Kasumi-1 (cell line): ENCODE data around the gene CNTNAP1.

Source experiments
- DNase-seq, 2 experiments: peaks; one replicate each; lab custom pipeline; 2025; lab: John Stamatoyannopoulos, UW

CNTNAP1 gene

GRCh38 chr17:42670789-42671657, 11.3 kb upstream of the CNTNAP1 start:
- no peak for DNase-seq

- DNase-seq: no peak
Measured at GRCh38 chr17:42672038-42672437, 10.3 kb upstream of the CNTNAP1 start.

DNA sequence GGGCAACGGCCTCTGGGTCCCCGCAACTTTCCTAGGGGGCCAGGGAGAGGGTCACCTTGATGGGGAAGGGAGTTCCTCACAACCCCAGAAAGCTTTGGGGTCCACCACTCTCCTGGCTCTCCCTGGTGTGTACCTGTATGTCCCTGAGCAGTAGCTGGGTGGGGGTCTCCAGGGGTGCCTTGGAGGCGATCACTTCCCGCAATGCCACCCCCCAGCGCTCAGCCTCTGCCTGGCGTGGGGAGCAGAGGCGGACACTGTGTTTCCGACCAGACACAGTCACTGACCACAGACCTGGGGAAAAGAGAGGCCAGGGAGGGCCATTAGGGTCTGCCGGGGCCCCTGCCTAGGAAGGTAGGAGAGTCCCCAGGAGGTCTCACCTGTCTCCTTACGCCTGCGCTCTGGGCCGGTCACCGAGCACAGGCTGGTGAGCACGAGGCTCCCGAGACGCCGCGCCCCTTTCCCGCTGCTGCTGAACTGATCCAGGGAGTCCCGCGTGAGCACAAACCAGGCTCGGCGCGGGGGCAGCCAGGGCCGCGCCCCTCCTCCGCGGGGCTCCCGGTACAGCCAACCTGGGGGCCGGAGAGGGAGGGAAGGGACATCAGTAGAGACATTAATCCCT, 9.0 kb upstream of the CNTNAP1 start:
- DNase-seq: no peak

- DNase-seq: peak; percentile 32 to 55
Measured at GRCh38 chr17:42673885-42674754, 8.2 kb upstream of the CNTNAP1 start.

DNA sequence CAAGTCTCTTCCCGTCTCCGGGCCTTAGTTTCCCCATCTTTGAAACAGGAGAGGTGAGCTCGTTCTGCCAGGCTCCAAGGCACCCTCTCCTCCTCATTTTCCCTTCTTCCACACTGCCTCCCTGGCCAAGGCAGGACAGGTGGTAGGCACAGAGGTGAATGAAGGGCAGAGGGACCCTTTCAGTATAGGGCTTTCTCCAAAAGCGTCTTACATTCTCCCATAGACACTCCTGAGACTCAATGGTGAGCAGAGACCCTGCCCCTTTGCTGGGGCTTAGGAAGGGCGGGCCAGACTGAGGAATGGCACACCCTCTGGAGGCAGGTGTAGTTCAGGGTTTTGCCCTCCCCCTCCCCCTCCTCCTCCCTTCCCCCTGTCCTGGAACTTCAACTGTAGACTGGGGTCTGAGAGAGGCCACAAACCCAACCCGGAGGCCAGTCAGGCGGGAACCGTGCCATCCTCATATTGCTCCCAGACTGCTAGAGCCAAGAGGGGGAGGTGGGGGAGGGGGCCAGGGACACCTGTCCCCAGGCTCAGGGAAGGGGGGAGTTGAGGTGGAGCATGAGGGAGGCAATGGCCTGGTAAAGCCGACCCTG, 7.5 kb upstream of the CNTNAP1 start:
- no peak for DNase-seq

DNA sequence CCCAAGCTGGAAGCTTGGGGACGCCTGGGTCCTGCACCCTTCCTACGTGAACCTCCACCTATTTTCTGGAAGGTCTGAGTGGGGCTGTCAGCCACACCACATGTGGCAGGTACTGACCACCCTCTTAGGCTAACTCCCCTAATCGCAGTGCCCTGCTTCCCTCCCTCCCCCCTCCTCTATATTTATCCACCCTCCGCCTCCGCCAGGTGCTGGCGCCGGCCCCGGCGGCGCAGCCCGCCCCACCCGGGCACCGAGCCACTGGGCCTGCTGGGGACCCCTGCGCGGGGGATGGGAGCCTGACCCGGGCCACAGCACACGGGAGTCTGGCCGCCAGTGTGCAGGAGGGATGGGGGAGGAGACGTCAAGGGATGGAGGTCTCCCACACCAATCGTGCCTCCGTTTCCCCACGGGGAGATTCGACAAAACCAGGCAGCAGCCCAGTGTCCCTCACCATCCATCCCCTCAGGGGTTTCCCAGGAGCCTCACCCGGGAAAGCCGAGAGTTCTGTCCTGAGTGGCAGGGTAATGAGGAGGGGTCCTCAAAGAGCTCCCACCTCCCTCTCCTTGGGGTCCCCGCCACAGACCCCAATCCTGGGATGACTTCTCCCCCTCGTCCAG, 6.9 kb upstream of the CNTNAP1 start:
- no peak for DNase-seq

DNA sequence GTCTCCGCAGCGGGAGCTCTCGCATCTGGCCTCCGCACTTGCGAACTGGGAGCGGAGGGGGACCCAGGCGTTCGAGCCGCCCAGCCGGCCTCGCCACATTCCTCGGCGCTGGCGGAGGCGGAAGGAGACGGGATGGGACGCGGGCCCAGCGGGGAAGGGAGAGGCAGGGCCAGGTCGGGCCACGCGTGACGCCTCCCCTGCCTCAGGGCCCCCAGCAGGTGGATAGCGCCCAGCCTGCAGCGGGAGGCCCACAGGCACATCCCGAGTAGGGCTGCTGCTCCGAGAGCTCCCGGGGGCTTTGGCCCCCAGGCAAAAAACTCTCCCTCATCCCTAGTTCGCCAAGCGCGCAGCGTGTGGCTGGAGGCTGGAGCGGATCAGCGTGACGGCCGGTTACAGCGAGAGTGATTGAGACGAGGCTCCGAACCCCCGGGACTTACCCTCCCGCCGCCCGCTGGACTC, 6.3 kb upstream of the CNTNAP1 start:
- DNase-seq: no peak

- DNase-seq: no peak
Measured at GRCh38 chr17:42676424-42677011, 5.8 kb upstream of the CNTNAP1 start, which contains the start of gene PLEKHH3. Gene PLEKHH3 (minus strand): TSS chr17:42676994. CDS start chr17:42676563, 431 bp downstream.

- DNase-seq: peak; percentile 99
Measured at GRCh38 chr17:42677012-42677857, 5.1 kb upstream of the CNTNAP1 start.

- peak; percentile 68 to 84 for DNase-seq
Measured at GRCh38 chr17:42677921-42678781, 4.2 kb upstream of the CNTNAP1 start.

DNA sequence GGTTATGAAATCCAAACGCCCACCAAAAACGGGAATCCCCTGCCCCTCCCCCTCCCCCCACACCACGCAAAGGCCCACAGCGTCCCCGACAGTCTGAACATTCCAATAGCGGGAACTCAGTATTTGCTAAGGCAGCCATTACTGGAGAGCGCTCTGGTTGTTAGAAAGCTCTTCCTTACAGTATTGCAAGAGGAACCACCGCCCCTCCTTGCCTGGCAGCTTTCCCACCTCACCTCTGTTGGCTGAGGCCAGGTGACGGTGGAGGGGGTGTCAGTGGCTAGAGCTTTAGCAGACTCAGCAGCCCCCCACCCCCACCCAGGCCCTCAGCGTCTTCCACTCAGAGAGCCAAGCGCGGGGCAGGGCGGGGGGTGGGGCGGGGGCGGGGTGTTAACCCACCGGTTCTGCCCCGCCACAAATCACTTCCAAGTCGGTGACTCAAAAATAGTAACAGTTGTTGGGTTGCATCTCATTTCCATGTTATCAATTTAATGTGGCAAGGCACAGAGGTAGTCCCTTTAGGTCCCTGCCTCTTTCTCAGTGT, 3.3 kb upstream of the CNTNAP1 start:
- peak in 1 of 2 experiments; percentile 16 for DNase-seq

GRCh38 chr17:42679492-42680330, 2.6 kb upstream of the CNTNAP1 start:
- DNase-seq: peak; percentile 40 to 71

GRCh38 chr17:42680331-42680808, 2.0 kb upstream of the CNTNAP1 start:
- no peak for DNase-seq

GRCh38 chr17:42682722-42683403, 532 bp downstream of the CNTNAP1 start:
- peak in 1 of 2 experiments; percentile 29 for DNase-seq

- no peak for DNase-seq
Measured at GRCh38 chr17:42683407-42684034, 1.2 kb downstream of the CNTNAP1 start.

DNA sequence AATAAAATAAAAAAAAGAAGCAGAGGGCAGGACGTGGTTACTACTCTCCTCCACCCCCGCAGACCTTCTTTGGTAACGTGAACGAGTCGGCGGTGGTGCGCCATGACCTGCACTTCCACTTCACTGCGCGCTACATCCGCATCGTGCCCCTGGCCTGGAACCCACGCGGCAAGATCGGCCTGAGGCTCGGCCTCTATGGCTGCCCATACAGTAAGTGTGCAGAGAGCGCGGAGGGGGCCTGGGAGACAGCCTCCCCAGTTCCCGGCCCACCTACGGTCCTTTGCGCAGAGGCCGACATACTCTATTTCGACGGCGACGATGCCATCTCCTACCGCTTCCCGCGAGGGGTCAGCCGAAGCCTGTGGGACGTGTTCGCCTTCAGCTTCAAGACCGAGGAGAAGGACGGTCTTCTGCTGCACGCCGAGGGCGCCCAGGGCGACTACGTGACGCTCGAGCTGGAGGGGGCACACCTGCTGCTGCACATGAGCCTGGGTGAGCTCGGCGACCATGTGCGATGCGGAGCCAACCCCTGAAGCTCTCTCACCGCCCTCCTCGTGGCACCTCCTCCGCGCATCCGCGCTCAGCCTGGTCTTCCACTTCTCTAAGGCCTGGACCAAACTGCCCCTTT, 2.7 kb downstream of the CNTNAP1 start:
- DNase-seq: no peak
